Measurements from ENCODE around the gene GNB1L.

DNA sequence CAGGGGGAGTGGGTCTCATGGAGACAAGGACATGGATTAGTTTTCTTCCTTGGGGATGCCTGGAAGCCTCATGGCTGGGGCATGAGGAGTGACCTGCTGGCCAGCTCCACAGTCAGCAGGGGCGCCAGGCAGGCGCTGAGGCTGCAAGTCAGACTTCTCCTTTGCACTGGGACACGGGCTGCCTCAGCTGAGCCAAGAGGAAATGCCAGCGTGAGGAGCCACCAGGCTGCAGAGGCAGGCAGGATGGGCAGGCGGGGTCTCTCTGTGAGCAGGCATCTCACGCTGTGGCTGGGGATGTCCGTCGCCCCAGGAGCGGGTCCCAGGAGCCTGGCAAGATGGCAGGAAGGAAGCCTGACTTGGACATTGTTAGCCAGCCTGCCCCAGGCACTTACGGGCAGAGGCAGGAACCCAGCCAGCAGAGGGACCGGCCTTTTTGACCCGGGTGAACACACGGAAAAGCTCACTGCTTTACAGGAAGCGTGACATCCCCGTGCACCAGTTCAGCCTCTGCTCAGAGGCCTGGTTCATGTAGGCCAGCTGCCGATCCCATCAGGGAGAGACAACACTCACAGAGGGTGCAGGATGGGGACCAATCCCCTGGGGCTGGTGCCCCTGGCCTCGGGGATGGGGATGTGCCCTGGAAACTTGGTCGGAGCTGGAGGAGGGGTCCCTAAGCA, 10.2 kb downstream of the GNB1L start:
- no peak for TF ChIP-seq POLR2A (IDR thresholded peaks at IDR 0.05)
- TF ChIP-seq, protein P1, sequence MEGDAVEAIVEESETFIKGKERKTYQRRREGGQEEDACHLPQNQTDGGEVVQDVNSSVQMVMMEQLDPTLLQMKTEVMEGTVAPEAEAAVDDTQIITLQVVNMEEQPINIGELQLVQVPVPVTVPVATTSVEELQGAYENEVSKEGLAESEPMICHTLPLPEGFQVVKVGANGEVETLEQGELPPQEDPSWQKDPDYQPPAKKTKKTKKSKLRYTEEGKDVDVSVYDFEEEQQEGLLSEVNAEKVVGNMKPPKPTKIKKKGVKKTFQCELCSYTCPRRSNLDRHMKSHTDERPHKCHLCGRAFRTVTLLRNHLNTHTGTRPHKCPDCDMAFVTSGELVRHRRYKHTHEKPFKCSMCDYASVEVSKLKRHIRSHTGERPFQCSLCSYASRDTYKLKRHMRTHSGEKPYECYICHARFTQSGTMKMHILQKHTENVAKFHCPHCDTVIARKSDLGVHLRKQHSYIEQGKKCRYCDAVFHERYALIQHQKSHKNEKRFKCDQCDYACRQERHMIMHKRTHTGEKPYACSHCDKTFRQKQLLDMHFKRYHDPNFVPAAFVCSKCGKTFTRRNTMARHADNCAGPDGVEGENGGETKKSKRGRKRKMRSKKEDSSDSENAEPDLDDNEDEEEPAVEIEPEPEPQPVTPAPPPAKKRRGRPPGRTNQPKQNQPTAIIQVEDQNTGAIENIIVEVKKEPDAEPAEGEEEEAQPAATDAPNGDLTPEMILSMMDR (IDR thresholded peaks at IDR 0.05): peak in 1 of 4 experiments; percentile 12
- peak; percentile 46 for TF ChIP-seq POLR2AphosphoS5 (IDR thresholded peaks at IDR 0.05)

Data from prostate gland (tissue), 2 donors.